SK-N-SH treated with all-trans-retinoic acid at 6 μM for 48 hours (cell line): ENCODE data around the gene LRRC17.

Experiments
- ATAC-seq: fragments of 200-7000 bp; cut with Tn5 transposase; 3 replicates; pipeline ENCODE4 v1.9.1; 2020; ENCODE audit warnings: mild to moderate bottlenecking, moderate library complexity
- BACH2 ChIP-seq: fragments of 250-450 bp; sonication (Bioruptor Pico); IDR thresholded peaks from 2 replicates; pipeline ENCODE4 v1.9.0; 2021; ENCODE audit warnings: mild to moderate bottlenecking, borderline replicate concordance
- CSDC2 ChIP-seq: fragments of 250-450 bp; sonication (Bioruptor Pico); IDR thresholded peaks from 2 replicates; pipeline ENCODE4 v1.5.0; 2020; ENCODE audit warnings: mild to moderate bottlenecking, moderate library complexity
- CSRNP3 ChIP-seq: fragments of 250-450 bp; sonication (Bioruptor Pico); IDR thresholded peaks from 2 replicates; pipeline ENCODE4 v1.5.1; 2021; ENCODE audit warnings: mild to moderate bottlenecking, moderate library complexity
- ESRRG ChIP-seq: fragments of 250-450 bp; sonication (Bioruptor Pico); IDR thresholded peaks from 2 replicates; pipeline ENCODE4 v1.6.1; 2021; ENCODE audit warnings: mild to moderate bottlenecking
- GLIS3 ChIP-seq: fragments of 250-450 bp; sonication (Bioruptor Pico); IDR thresholded peaks from 2 replicates; pipeline ENCODE4 v1.5.0; 2020; ENCODE audit warnings: mild to moderate bottlenecking, moderate library complexity
- ISL1 ChIP-seq: fragments of 250-450 bp; sonication (Bioruptor Pico); IDR thresholded peaks from 2 replicates; pipeline ENCODE4 v2.1.2; 2022; ENCODE audit warnings: mild to moderate bottlenecking, moderate library complexity
- OSR1 ChIP-seq: fragments of 250-450 bp; sonication (Bioruptor Pico); IDR thresholded peaks from 2 replicates; pipeline ENCODE4 v1.8.0; 2022; ENCODE audit warnings: moderate library complexity, mild to moderate bottlenecking, inconsistent platforms
- POU6F1 ChIP-seq: fragments of 250-450 bp; sonication (Bioruptor Pico); IDR thresholded peaks from 2 replicates; pipeline ENCODE4 v1.8.0; 2021; ENCODE audit warnings: low read depth, mild to moderate bottlenecking, moderate library complexity, borderline replicate concordance
- RARB ChIP-seq: fragments of 250-450 bp; sonication (Bioruptor Pico); IDR thresholded peaks from 2 replicates; pipeline ENCODE4 v1.8.0; 2021; ENCODE audit warnings: mild to moderate bottlenecking, moderate library complexity
- SNAI2 ChIP-seq: fragments of 250-450 bp; sonication (Bioruptor Pico); IDR thresholded peaks from 2 replicates; pipeline ENCODE4 v1.5.0; 2020; ENCODE audit warnings: mild to moderate bottlenecking, moderate library complexity
- TCF4 ChIP-seq: fragments of 250-450 bp; sonication (Bioruptor Pico); IDR thresholded peaks from 2 replicates; pipeline ENCODE4 v1.8.0; 2021; ENCODE audit warnings: mild to moderate bottlenecking, moderate library complexity, borderline replicate concordance
- TOX ChIP-seq: fragments of 250-450 bp; sonication (Bioruptor Pico); IDR thresholded peaks from 2 replicates; pipeline ENCODE4 v1.8.0; 2021; ENCODE audit warnings: mild to moderate bottlenecking, moderate library complexity, borderline replicate concordance
- ZFP3 ChIP-seq: fragments of 250-450 bp; sonication (Bioruptor Pico); IDR thresholded peaks from 2 replicates; pipeline ENCODE4 v1.5.0; 2020; ENCODE audit warnings: mild to moderate bottlenecking, moderate library complexity
- ZFP30 ChIP-seq: fragments of 450-650 bp; formaldehyde crosslinking; IDR thresholded peaks from 2 replicates; pipeline ENCODE4 v1.5.0; 2022; ENCODE audit warnings: mild to moderate bottlenecking, moderate library complexity
- ZNF565 ChIP-seq: fragments of 450-650 bp; formaldehyde crosslinking; conservative IDR thresholded peaks from 2 replicates; pipeline ENCODE4 v1.5.0; 2020; ENCODE audit warnings: low read depth, mild to moderate bottlenecking, moderate library complexity
- ZNF70 ChIP-seq: fragments of 450-650 bp; formaldehyde crosslinking; IDR thresholded peaks from 2 replicates; pipeline ENCODE4 v1.5.0; 2020; ENCODE audit warnings: mild to moderate bottlenecking, moderate library complexity
- ZNF8 ChIP-seq: fragments of 450-650 bp; formaldehyde crosslinking; IDR thresholded peaks from 2 replicates; pipeline ENCODE4 v1.5.0; 2020; ENCODE audit warnings: mild to moderate bottlenecking, moderate library complexity
- TF ChIP-seq, protein P1 (sequence below): fragments of 250-450 bp; sonication (Bioruptor Pico); IDR thresholded peaks from 2 replicates; pipeline ENCODE4 v1.5.0; 2020; ENCODE audit warnings: mild to moderate bottlenecking, moderate library complexity

LRRC17 gene

DNA sequence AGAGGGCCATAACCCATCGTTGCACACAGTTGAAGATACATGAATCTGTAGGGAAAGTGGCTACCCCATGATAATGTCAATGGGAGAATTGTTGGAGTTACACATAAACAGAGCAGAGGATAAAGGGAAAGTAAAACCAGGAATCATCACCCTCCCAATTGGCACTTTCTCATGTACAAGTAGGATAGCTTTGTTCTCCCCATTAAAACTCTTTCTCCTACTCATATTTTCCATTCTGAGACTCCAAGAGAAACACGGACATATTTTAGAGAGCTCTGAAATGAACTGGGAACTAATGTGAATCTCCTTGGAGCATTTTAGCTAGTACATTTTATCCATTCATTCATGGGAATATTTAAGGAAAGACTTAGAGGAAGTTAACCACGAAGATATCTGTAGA lies 17.2 kb upstream of the LRRC17 start:
- TF ChIP-seq BACH2, result no peak
- TF ChIP-seq RARB (CRISPR knock-in tag), result no peak
- no peak for TF ChIP-seq ZNF8
- TF ChIP-seq TCF4 (CRISPR knock-in tag), result no peak
- TF ChIP-seq ESRRG, result no peak
- TF ChIP-seq TOX (CRISPR knock-in tag), result no peak
- no peak for TF ChIP-seq POU6F1 (CRISPR knock-in tag)
- no peak for TF ChIP-seq ZFP3 (CRISPR knock-in tag)
- TF ChIP-seq CSDC2 (CRISPR knock-in tag), result no peak
- no peak for TF ChIP-seq ZNF565 (CRISPR knock-in tag)
- no peak for TF ChIP-seq ZFP30 (CRISPR knock-in tag)
- no peak for TF ChIP-seq ZNF70 (CRISPR knock-in tag)
- TF ChIP-seq CSRNP3 (CRISPR knock-in tag), result no peak
- no peak for TF ChIP-seq SNAI2 (CRISPR knock-in tag)

DNA sequence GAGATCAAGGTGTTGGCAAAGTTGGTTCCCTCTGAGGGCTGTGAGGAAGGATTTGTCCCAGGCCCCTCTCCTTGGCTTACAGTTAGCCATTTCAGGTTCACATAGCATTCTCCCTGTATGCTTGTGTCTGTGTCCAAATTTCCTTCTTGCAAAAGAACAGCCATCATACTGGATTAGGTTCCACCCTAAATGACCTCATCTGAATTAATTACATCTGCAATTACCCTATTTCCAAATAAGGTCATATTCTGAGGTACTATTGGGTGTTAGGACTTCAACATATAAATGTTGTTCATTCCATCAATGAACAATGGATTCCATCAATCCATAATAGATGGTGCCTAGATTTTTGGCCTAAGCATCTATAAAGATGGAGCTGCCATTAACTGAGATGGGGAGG lies 16.2 kb upstream of the LRRC17 start:
- ATAC-seq, result no peak
- TF ChIP-seq, protein P1, sequence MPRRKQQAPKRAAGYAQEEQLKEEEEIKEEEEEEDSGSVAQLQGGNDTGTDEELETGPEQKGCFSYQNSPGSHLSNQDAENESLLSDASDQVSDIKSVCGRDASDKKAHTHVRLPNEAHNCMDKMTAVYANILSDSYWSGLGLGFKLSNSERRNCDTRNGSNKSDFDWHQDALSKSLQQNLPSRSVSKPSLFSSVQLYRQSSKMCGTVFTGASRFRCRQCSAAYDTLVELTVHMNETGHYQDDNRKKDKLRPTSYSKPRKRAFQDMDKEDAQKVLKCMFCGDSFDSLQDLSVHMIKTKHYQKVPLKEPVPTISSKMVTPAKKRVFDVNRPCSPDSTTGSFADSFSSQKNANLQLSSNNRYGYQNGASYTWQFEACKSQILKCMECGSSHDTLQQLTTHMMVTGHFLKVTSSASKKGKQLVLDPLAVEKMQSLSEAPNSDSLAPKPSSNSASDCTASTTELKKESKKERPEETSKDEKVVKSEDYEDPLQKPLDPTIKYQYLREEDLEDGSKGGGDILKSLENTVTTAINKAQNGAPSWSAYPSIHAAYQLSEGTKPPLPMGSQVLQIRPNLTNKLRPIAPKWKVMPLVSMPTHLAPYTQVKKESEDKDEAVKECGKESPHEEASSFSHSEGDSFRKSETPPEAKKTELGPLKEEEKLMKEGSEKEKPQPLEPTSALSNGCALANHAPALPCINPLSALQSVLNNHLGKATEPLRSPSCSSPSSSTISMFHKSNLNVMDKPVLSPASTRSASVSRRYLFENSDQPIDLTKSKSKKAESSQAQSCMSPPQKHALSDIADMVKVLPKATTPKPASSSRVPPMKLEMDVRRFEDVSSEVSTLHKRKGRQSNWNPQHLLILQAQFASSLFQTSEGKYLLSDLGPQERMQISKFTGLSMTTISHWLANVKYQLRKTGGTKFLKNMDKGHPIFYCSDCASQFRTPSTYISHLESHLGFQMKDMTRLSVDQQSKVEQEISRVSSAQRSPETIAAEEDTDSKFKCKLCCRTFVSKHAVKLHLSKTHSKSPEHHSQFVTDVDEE, result peak; percentile 54; the same call in 1 of the 2 replicates
- TF ChIP-seq ZNF8, result no peak
- TF ChIP-seq ISL1, result no peak

More for the DNA sequence above, 17.2 kb upstream of the LRRC17 start:
- ATAC-seq, result no peak

GRCh38 chr7:102897211-102897631 lies 15.6 kb upstream of the LRRC17 start:
- no peak for TF ChIP-seq RARB (CRISPR knock-in tag)
- TF ChIP-seq TCF4 (CRISPR knock-in tag), result peak; percentile 79
- TF ChIP-seq ISL1, result peak; percentile 77
- TF ChIP-seq SNAI2 (CRISPR knock-in tag), result 0 out of 2 replicates have a peak, but pooled peaks have one; percentile 36
- no peak for TF ChIP-seq GLIS3 (CRISPR knock-in tag)
- TF ChIP-seq CSRNP3 (CRISPR knock-in tag), result peak; percentile 44; the same call in 1 of the 2 replicates
- TF ChIP-seq, protein P1, result peak; percentile 84
- TF ChIP-seq OSR1 (CRISPR knock-in tag), result no peak
- peak; percentile 19 for ATAC-seq
